ENCODE data around the gene ARAP1. TPM values are rescaled to one million over a fixed set of nuclear protein-coding genes. Genes with fewer than 3 reads are reported as not detected.

The ARAP1 gene
- total RNA-seq, 1 experiment from 2014 or later = 86.2 TPM

- peaks cover 24% of the 10 kb centered on the region for H3K4me1 ChIP-seq (ENCODE audit: insufficient read depth, low read length)
- no peaks in the 10 kb centered on the region for H3K9me2 ChIP-seq (replicated peaks; ENCODE audit: low read length)
- no peaks in the 10 kb centered on the region for H4K20me1 ChIP-seq (ENCODE audit: low read length)
- H3K79me2 ChIP-seq (ENCODE audit: low read length) = peaks cover 36% of the 10 kb centered on the region
- H3K27ac ChIP-seq (ENCODE audit: low read length) = no peak overlapping the region
- no peak overlapping the region for H3K9ac ChIP-seq (ENCODE audit: low read length)
- ChIA-PET CTCF (no interaction called here), POLR2A (ENCODE audit: unreplicated experiment) (no interaction called here)
- peak overlapping the region; percentile 90 for H3K4me2 ChIP-seq (ENCODE audit: low read length)
- no peak overlapping the region for H2AFZ ChIP-seq (ENCODE audit: low read length)
- ATAC-seq = no peak
- no peak for DNase-seq
- peak overlapping the region; percentile 82; the same call in 1 of the 2 replicates for H3K4me3 ChIP-seq (ENCODE audit: low read length)
- no peaks in the 10 kb centered on the region for H3K36me3 ChIP-seq (ENCODE audit: low read depth, low read length)
- no peaks in the 10 kb centered on the region for H3K27me3 ChIP-seq (ENCODE audit: low read length)
- intact Hi-C loops (cut with micrococcal nuclease) = no loop called here
- TF ChIP-seq CTCF (conservative IDR thresholded peaks at IDR 0.05; ENCODE audit: low read depth, low read length) = no peak
- TF ChIP-seq EZH2 (IDR thresholded peaks at IDR 0.05; ENCODE audit: low read length, unreplicated experiment) = no peak
- no peak for TF ChIP-seq EZH2phosphoT487 (IDR thresholded peaks at IDR 0.05; ENCODE audit: borderline replicate concordance, low read length)
- H3F3A ChIP-seq (ENCODE audit: low read length, unreplicated experiment) = no peaks in the 10 kb centered on the region
- H3K9me3 ChIP-seq (ENCODE audit: low read length) = no peaks in the 10 kb centered on the region
- BruUV-seq (replicated peaks) = no TSS peak
Measured at GRCh38 chr11:72750556-72751115, 1.6 kb downstream of the ARAP1 start.

- Histone ChIP-seq H3K9me2 (replicated peaks; ENCODE audit: low read length) (no peaks in the 10 kb centered on the region), H3K4me2 (ENCODE audit: low read length) (no peak overlapping the region), H3K36me3 (ENCODE audit: low read depth, low read length) (no peaks in the 10 kb centered on the region), H3K79me2 (ENCODE audit: low read length) (peaks cover 36% of the 10 kb centered on the region), H3K9ac (ENCODE audit: low read length) (no peak overlapping the region), H4K20me1 (ENCODE audit: low read length) (no peaks in the 10 kb centered on the region), H3K27me3 (ENCODE audit: low read length) (no peaks in the 10 kb centered on the region), H3K9me3 (ENCODE audit: low read length) (no peaks in the 10 kb centered on the region), H3K27ac (ENCODE audit: low read length) (no peak overlapping the region), H2AFZ (ENCODE audit: low read length) (no peak overlapping the region), H3F3A (ENCODE audit: low read length, unreplicated experiment) (no peaks in the 10 kb centered on the region), H3K4me3 (ENCODE audit: low read length) (no peak overlapping the region), H3K4me1 (ENCODE audit: insufficient read depth, low read length) (peaks cover 24% of the 10 kb centered on the region)
- TF ChIP-seq CTCF (conservative IDR thresholded peaks at IDR 0.05; ENCODE audit: low read depth, low read length) = no peak
- no peak for TF ChIP-seq EZH2 (IDR thresholded peaks at IDR 0.05; ENCODE audit: low read length, unreplicated experiment)
- POLR2A ChIA-PET (ENCODE audit: unreplicated experiment) = no interaction called here
- DNase-seq = no peak
- no TSS peak for BruUV-seq (replicated peaks)
- CTCF ChIA-PET = no interaction called here
- ATAC-seq = no peak
- intact Hi-C loops (cut with micrococcal nuclease) = no loop called here
Measured at GRCh38 chr11:72750086-72750485, 2.1 kb downstream of the ARAP1 start.

- ChIA-PET POLR2A (ENCODE audit: unreplicated experiment) (no interaction called here), CTCF (no interaction called here)
- Histone ChIP-seq H3K4me3 (ENCODE audit: low read length) (no peak overlapping the region), H2AFZ (ENCODE audit: low read length) (no peak overlapping the region), H3K9me3 (ENCODE audit: low read length) (no peaks in the 10 kb centered on the region), H3K27ac (ENCODE audit: low read length) (no peak overlapping the region), H3K4me2 (ENCODE audit: low read length) (no peak overlapping the region), H3K79me2 (ENCODE audit: low read length) (peaks cover 54% of the 10 kb centered on the region), H3K27me3 (ENCODE audit: low read length) (no peaks in the 10 kb centered on the region), H3K9me2 (replicated peaks; ENCODE audit: low read length) (no peaks in the 10 kb centered on the region), H3K4me1 (ENCODE audit: insufficient read depth, low read length) (peaks cover 13% of the 10 kb centered on the region), H3K9ac (ENCODE audit: low read length) (no peak overlapping the region), H3K36me3 (ENCODE audit: low read depth, low read length) (no peaks in the 10 kb centered on the region), H3F3A (ENCODE audit: low read length, unreplicated experiment) (no peaks in the 10 kb centered on the region), H4K20me1 (ENCODE audit: low read length) (no peaks in the 10 kb centered on the region)
- intact Hi-C loops (cut with micrococcal nuclease) = no loop called here
- no peak for DNase-seq
- BruUV-seq (replicated peaks) = no TSS peak
- no peak for ATAC-seq
- TF ChIP-seq EZH2phosphoT487 (IDR thresholded peaks at IDR 0.05; ENCODE audit: borderline replicate concordance, low read length) (no peak), CTCF (conservative IDR thresholded peaks at IDR 0.05; ENCODE audit: low read depth, low read length) (no peak), EZH2 (IDR thresholded peaks at IDR 0.05; ENCODE audit: low read length, unreplicated experiment) (no peak)
Measured at GRCh38 chr11:72747289-72747855, 4.8 kb downstream of the ARAP1 start.

All from PC-3 (cell line).